ENCODE results near the gene GYPC. TPM values are rescaled to one million over a fixed set of nuclear protein-coding genes. Genes with fewer than 3 reads are reported as not detected.
A peak's percentile ranks its signal among the peaks of the same experiment; 100 is the strongest.

GYPC gene
- total and polyA plus RNA-seq, 8 donors = 13.0 to 75.4 (median 22.8) TPM

GRCh38 chr2:126658319-126658904 is 2.5 kb downstream of the GYPC start:
- Histone ChIP-seq H3K4me1 (peaks cover 10 to 11% (median 11%) of the 10 kb centered on the region in 3 donors), H3K36me3 (no peaks in the 10 kb centered on the region), H3K9me3 (no peaks in the 10 kb centered on the region), H3K27ac (peak overlapping the region; percentile 79 to 93 (median 91)), H3K4me3 (peak overlapping the region in 1 of 4 donors; percentile 60), H3K27me3 (no peaks in the 10 kb centered on the region)
- no peak for DNase-seq
- TF ChIP-seq CTCF (IDR thresholded peaks at IDR 0.05) = no peak
- intact Hi-C loops (cut with DNase I) = no loop called here
- no peak for ATAC-seq
- 88 to 90% methylated on average over 2 of the region's 2 CpGs for WGBS, 2 donors
- no peak for FAIRE-seq

GRCh38 chr2:126658905-126659561 is 3.1 kb downstream of the GYPC start:
- intact Hi-C loops (cut with DNase I) = no loop called here
- Histone ChIP-seq H3K4me3 (no peak overlapping the region), H3K9me3 (no peaks in the 10 kb centered on the region), H3K27me3 (no peaks in the 10 kb centered on the region), H3K27ac (peak overlapping the region; percentile 33 to 93 (median 86)), H3K36me3 (no peaks in the 10 kb centered on the region), H3K4me1 (peaks cover 10 to 11% (median 11%) of the 10 kb centered on the region in 3 donors)
- 27 to 31% methylated on average over 10 of the region's 10 CpGs for WGBS, 2 donors
- FAIRE-seq (no peak), DNase-seq (peak in 2 of 6 donors; percentile 26 to 53), ATAC-seq (peak in 3 of 4 donors; percentile 14 to 43 (median 17))
- no peak for TF ChIP-seq CTCF (IDR thresholded peaks at IDR 0.05)

GRCh38 chr2:126659562-126660467 is 3.9 kb downstream of the GYPC start:
- no peaks in the 10 kb centered on the region for H3K36me3 ChIP-seq
- H3K9me3 ChIP-seq = no peaks in the 10 kb centered on the region
- FAIRE-seq (no peak), ATAC-seq (no peak), DNase-seq (no peak)
- no peaks in the 10 kb centered on the region for H3K27me3 ChIP-seq
- peaks cover 10 to 11% (median 11%) of the 10 kb centered on the region in 3 donors for H3K4me1 ChIP-seq
- peak overlapping the region in 3 of 4 donors; percentile 33 to 93 (median 93) for H3K27ac ChIP-seq
- H3K4me3 ChIP-seq = no peak overlapping the region
- intact Hi-C loops (cut with DNase I) = no loop called here
- TF ChIP-seq CTCF (IDR thresholded peaks at IDR 0.05) = no peak
- WGBS, 2 donors = 78 to 81% methylated on average over 23 of the region's 23 CpGs

GRCh38 chr2:126660971-126661370 is 5.0 kb downstream of the GYPC start:
- Histone ChIP-seq H3K9me3 (no peaks in the 10 kb centered on the region), H3K36me3 (no peaks in the 10 kb centered on the region), H3K4me1 (peaks cover 10 to 11% (median 11%) of the 10 kb centered on the region in 3 donors), H3K27ac (no peak overlapping the region), H3K4me3 (no peak overlapping the region), H3K27me3 (no peaks in the 10 kb centered on the region)
- intact Hi-C loops (cut with DNase I) = no loop called here
- FAIRE-seq (no peak), DNase-seq (no peak), ATAC-seq (no peak)
- WGBS, 2 donors = 82 to 83% methylated on average over 7 of the region's 7 CpGs
- TF ChIP-seq CTCF (IDR thresholded peaks at IDR 0.05) = no peak

Measured in pancreas (tissue), 10 donors.